Thyroid gland (tissue), 4 donors: ENCODE results near the gene POLR3K. TPM values are rescaled to one million over a fixed set of nuclear protein-coding genes. Genes with fewer than 3 reads are reported as not detected.
"Not testable (repeated sequence)": the region's sequence is repeated elsewhere in the genome, so short reads cannot be mapped to it uniquely, and the experiment has no call there.

Source experiments
- DNase-seq, 2 donors: peaks; one replicate each; pipeline ENCODE4 v3.0.0-alpha.2; 2019
- H3K27ac ChIP-seq, 3 donors: fragments of 200-600 bp; sonication (generic); 1 replicate in 2 of 3; 2 replicates in 1 of 3; pipeline ENCODE4 v1.5.1; 2016 to 2019; ENCODE audit warnings: mild to moderate bottlenecking in 1 of 3, moderate library complexity in 1 of 3
- H3K27me3 ChIP-seq: fragments of 200-600 bp; sonication (generic); one replicate; pipeline ENCODE4 v1.5.1; 2019
- H3K36me3 ChIP-seq, 2 donors: fragments of 200-600 bp; sonication (generic); one replicate each; pipeline ENCODE4 v1.5.1; 2016 to 2019
- H3K4me1 ChIP-seq, 2 donors: fragments of 200-600 bp; sonication (generic); one replicate each; pipeline ENCODE4 v1.5.1; 2017 to 2019
- H3K4me3 ChIP-seq, 3 donors: fragments of 200-600 bp; sonication (generic); replicated peaks in 1 of 3; 1 replicate in 2 of 3; 2 replicates in 1 of 3; pipeline ENCODE4 v1.5.1; 2016; ENCODE audit warnings: mild to moderate bottlenecking in 1 of 3
- H3K9me3 ChIP-seq: fragments of 200-600 bp; sonication (generic); one replicate; pipeline ENCODE4 v1.5.1; 2017
- POLR2A ChIP-seq, 2 donors: fragments of 450-650 bp; IDR thresholded peaks; one replicate each; pipeline ENCODE4 v1.6.1; 2017; ENCODE audit warnings: antibody characterized with exemption in 2 of 2, mild to moderate bottlenecking in 2 of 2, moderate library complexity in 1 of 2
- WGBS, 2 donors: methylation state at CpG; one replicate each; pipeline ENCODE4 v1.1.5; 2017; 5-methylcytosine and 5-hydroxymethylcytosine counted together
- intact Hi-C: fragments of 100-400 bp; cut with DNase I; formaldehyde crosslinking; loops from one replicate; pipeline ENCODE4 v1.15.1; 2023
- total RNA-seq, 4 donors: library from RNA; depleted of rRNA; stranded (reverse); fragments of >200 nt; gene quantifications; one replicate each; pipeline ENCODE4 v1.2.3, GENCODE V29; 2016
- TF ChIP-seq, protein P1 (sequence below), 6 experiments: fragments of 200-600 bp in 3 of 6; fragments of 450-650 bp in 3 of 6; sonication (generic) in 3 of 6; IDR thresholded peaks; one replicate each; pipeline ENCODE4 v1.5.1; 2016 to 2019; ENCODE audit warnings: antibody characterized with exemption in 6 of 6, mild to moderate bottlenecking in 2 of 6, inconsistent platforms in 1 of 6, moderate library complexity in 1 of 6

Gene POLR3K
- total RNA-seq, 4 donors from 2014 or later = 3.5 to 6.7 (median 4.6) TPM

DNA sequence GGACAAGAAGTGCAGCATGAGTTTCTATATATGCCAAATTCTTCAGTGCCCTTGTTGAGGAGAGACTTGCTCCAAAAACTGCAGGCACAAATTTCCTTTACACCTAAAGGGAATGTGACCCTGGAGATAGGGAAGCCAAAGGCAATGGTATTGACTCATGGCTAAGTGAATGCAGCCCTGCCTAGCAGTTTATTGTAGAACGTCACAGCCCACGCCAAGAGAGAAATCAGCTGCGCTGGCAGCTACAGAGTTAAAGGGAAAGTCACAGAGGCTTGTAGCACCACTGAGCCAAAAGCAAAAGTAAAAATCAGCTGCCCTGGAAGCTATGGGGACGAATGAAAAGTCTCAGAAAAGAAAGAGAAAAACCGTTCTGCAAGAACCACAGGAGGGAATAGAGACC lies 10.1 kb downstream of the POLR3K start:
- TF ChIP-seq, protein P1, sequence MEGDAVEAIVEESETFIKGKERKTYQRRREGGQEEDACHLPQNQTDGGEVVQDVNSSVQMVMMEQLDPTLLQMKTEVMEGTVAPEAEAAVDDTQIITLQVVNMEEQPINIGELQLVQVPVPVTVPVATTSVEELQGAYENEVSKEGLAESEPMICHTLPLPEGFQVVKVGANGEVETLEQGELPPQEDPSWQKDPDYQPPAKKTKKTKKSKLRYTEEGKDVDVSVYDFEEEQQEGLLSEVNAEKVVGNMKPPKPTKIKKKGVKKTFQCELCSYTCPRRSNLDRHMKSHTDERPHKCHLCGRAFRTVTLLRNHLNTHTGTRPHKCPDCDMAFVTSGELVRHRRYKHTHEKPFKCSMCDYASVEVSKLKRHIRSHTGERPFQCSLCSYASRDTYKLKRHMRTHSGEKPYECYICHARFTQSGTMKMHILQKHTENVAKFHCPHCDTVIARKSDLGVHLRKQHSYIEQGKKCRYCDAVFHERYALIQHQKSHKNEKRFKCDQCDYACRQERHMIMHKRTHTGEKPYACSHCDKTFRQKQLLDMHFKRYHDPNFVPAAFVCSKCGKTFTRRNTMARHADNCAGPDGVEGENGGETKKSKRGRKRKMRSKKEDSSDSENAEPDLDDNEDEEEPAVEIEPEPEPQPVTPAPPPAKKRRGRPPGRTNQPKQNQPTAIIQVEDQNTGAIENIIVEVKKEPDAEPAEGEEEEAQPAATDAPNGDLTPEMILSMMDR (IDR thresholded peaks at IDR 0.05) = no peak
- TF ChIP-seq POLR2A (IDR thresholded peaks at IDR 0.05) = no peak
- intact Hi-C loops = no loop called here
- Histone ChIP-seq H3K27ac (no peak overlapping the region), H3K4me1 (no peaks in the 10 kb centered on the region), H3K4me3 (no peak overlapping the region), H3K9me3 (no peaks in the 10 kb centered on the region), H3K36me3 (peaks cover 0 to 11% of the 10 kb centered on the region in 2 donors), H3K27me3 (no peaks in the 10 kb centered on the region)
- WGBS, 2 donors = 84 to 89% methylated on average over 5 of the region's 5 CpGs
- no peak for DNase-seq

DNA sequence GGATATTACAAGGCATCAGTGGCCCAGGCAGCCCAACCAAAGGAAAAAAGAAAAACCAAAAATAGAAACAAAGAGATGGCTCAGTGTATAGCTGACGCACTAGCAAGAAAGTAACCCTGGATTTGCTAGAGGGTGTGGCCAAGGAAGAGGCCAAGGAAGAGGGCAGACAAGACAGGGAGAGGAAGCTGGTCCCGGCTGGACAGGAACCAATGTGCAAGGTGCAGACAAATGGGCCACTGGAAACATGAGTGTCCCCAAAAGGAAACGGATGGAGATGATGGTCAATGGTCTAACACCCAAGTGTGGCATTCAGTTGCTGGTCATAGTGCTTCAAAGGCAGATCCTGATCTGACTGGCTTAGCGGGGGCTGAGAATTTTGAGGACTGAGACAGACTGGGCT lies 10.7 kb downstream of the POLR3K start:
- no peaks in the 10 kb centered on the region for H3K27me3 ChIP-seq
- WGBS, 2 donors = 91 to 92% methylated on average over 4 of the region's 4 CpGs
- H3K9me3 ChIP-seq = no peaks in the 10 kb centered on the region
- H3K27ac ChIP-seq = no peak overlapping the region
- H3K4me3 ChIP-seq = no peak overlapping the region
- intact Hi-C loops = no loop called here
- TF ChIP-seq, protein P1 (IDR thresholded peaks at IDR 0.05) = no peak
- no peak for TF ChIP-seq POLR2A (IDR thresholded peaks at IDR 0.05)
- no peak for DNase-seq
- peaks cover 0 to 11% of the 10 kb centered on the region in 2 donors for H3K36me3 ChIP-seq
- no peaks in the 10 kb centered on the region for H3K4me1 ChIP-seq

DNA sequence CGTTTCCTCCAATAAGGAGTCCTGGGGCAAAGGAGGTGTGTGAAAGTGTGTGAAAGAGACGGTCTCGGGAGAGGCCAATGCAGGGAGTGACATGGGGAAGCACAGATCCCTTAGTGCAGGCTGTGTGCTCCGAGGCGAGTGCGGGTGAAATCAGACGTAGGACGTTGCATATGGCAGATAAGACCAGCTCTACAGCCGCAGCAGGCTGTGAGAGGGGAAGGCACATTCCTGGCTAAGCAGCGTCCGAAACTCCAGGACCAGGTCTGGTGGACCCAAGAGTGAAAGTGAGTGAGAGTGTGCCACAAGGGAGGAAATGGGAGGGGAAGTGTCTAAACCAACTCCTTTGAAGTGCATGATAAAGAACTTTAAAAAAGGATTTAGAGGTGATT lies 11.3 kb downstream of the POLR3K start:
- TF ChIP-seq, protein P1 (IDR thresholded peaks at IDR 0.05) = no peak
- TF ChIP-seq POLR2A (IDR thresholded peaks at IDR 0.05) = no peak
- H3K4me1 ChIP-seq = no peaks in the 10 kb centered on the region
- intact Hi-C loops = no loop called here
- H3K36me3 ChIP-seq = peaks cover 0 to 7% of the 10 kb centered on the region in 2 donors
- no peak overlapping the region for H3K27ac ChIP-seq
- no peaks in the 10 kb centered on the region for H3K27me3 ChIP-seq
- WGBS, 2 donors = 90 to 91% methylated on average over 11 of the region's 11 CpGs
- no peak for DNase-seq
- no peaks in the 10 kb centered on the region for H3K9me3 ChIP-seq
- no peak overlapping the region for H3K4me3 ChIP-seq

DNA sequence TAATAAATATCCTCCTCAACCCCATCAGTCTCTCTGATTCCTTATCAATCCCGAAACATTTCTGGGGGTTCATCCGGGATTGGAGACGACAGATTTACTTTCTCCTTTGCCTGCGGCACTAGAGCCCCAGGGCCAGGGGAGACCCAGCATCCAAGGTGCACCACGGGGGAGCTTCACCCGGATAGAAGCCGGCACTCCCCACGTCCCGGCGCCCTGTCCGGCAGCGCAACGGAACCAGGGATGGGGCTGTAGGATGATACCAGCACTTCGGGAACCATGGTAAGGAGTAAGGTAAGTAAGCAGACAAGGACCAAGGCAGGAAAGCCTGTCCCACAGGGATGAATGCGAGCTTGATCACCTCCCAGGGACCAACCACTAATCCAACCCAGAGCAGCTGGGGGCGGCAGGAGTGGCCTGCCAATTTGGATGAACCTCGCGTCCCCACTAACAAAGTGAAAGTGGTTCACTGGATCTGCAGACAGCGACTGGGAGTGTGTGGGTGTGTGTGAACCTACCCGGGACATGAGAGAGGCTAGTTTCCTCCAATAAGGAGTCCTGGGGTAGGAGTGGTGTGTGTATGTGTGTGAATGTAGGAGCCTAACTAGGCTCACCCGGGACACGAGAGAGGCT lies 11.9 kb downstream of the POLR3K start:
- TF ChIP-seq, protein P1 (IDR thresholded peaks at IDR 0.05) = no peak
- TF ChIP-seq POLR2A (IDR thresholded peaks at IDR 0.05) = no peak
- H3K4me3 ChIP-seq = no peak overlapping the region

DNA sequence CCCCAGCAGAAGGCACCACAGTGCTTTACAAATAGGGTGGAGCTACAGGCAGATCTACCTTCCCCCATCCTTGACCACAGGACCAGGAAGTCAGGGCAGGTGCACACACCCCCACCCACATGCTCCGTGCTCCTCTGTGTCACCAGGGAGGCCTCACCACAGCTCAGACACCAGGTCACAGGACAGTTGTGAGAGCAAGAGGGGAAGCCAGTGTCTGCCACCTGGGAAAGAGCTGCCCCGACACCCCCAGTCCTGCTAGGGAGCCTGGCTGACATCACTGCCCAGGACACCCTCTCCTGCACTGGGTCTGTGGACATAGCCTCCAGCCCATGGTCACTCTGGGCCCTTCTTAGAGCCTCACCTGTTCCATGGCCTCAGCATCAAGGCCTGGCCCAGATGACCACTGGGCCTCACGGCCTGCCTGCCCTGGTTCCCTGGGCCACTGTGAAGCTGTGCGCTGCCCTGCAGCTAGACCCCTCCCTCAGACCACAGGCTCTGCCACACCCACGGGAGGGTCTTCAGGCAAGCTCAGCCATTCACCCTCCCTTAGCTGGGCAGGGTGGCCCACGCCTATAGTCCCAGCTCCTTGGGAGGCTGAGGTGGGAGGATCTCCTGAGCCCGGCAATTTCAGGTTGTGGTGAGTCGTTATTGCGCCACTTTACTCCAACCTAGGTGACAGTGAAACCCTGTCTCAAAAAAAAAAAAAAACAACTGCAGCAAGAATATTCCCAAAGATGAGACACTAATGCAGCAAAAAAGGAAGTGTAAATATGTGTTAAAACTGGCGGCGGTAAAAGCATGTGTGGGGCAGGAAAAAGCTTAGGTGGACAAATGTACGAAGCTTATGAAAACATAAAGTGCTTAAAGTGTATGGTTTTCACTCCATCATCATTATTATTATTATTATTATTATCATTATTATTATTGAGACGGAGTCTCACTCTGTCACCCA lies 14.2 kb downstream of the POLR3K start:
- intact Hi-C loops = no loop called here
- no peaks in the 10 kb centered on the region for H3K27me3 ChIP-seq
- no peak for DNase-seq
- no peaks in the 10 kb centered on the region for H3K4me1 ChIP-seq
- no peaks in the 10 kb centered on the region for H3K36me3 ChIP-seq
- TF ChIP-seq, protein P1 (IDR thresholded peaks at IDR 0.05) = no peak
- no peak for TF ChIP-seq POLR2A (IDR thresholded peaks at IDR 0.05)
- no peak overlapping the region for H3K27ac ChIP-seq
- WGBS, 2 donors = 86 to 95% methylated on average over 9 to 12 of the region's 13 CpGs
- H3K4me3 ChIP-seq = no peak overlapping the region
- no peaks in the 10 kb centered on the region for H3K9me3 ChIP-seq

More for the DNA sequence above, 11.9 kb downstream of the POLR3K start:
- Histone ChIP-seq H3K27me3 (no peaks in the 10 kb centered on the region), H3K4me1 (no peaks in the 10 kb centered on the region), H3K36me3 (peaks cover 0 to 6% of the 10 kb centered on the region in 2 donors), H3K9me3 (no peaks in the 10 kb centered on the region), H3K27ac (no peak overlapping the region)
- no peak for DNase-seq
- intact Hi-C loops = no loop called here
- WGBS, 2 donors = 91 to 94% methylated on average over 14 to 22 of the region's 22 CpGs

DNA sequence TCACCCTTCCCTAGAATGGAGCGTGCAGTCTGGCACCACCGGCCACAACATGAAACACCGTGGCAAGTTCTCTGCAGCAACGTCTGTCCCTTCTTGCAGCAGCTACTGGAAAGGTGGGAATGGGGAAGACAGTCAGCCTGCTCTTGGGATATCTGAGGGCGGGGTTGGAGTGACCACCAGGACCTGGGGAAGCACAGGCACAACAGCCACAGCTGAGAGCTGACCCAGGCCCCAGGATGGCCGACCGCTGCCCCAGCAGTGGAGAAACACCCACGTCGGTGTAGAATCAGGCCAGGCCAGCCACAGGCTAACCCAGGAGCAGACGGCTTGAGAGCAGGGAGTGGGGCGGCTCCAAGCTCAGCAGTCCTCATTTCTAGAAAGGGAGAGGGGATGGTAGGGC lies 15.2 kb downstream of the POLR3K start:
- intact Hi-C loops, H3K9me3 ChIP-seq, H3K4me3 ChIP-seq, H3K36me3 ChIP-seq, DNase-seq, H3K4me1 ChIP-seq, H3K27me3 ChIP-seq, H3K27ac ChIP-seq: not testable (repeated sequence)
- WGBS, 2 donors = 65 to 94% methylated on average over 7 to 11 of the region's 11 CpGs
